B cell (primary cell): Measurements from ENCODE around the gene LYSMD3. TPM values are rescaled to one million over a fixed set of nuclear protein-coding genes. Genes with fewer than 3 reads are reported as not detected.

Experiments
- ATAC-seq: fragments of 200-7000 bp; cut with Tn5 transposase; one replicate; pipeline ENCODE4 v1.10.0; 2021; ENCODE audit warnings: low read depth, mild to moderate bottlenecking, moderate number of reproducible peaks, moderate library complexity
- CTCF ChIA-PET: fragments of 350-600 bp; sonication (Branson Sonifier 250); formaldehyde crosslinking; loops from one replicate; lab custom pipeline; 2021; ENCODE audit warnings: antibody characterized with exemption, inconsistent platforms; lab: Charles Lee
- POLR2A ChIA-PET: fragments of 350-600 bp; sonication (Branson Sonifier 250); formaldehyde crosslinking; loops from one replicate; lab custom pipeline; 2021; ENCODE audit warnings: antibody characterized with exemption; lab: Charles Lee
- DNase-seq: peaks from one replicate; pipeline ENCODE4 v3.0.0; 2013
- H2AFZ ChIP-seq: 2 replicates; pipeline ENCODE4 v1.6.1; 2012; ENCODE audit warnings: mild to moderate bottlenecking, low read depth, low read length; ENCODE audit not compliant: insufficient read depth, poor library complexity, severe bottlenecking
- H3K27ac ChIP-seq, 2 donors: 1 replicate in 1 of 2; 2 replicates in 1 of 2; pipeline ENCODE4 v1.5.1; 2012 to 2013; ENCODE audit warnings: low read length in 2 of 2, mild to moderate bottlenecking in 2 of 2, moderate library complexity in 1 of 2
- H3K27me3 ChIP-seq, 4 experiments: fragments of 200-600 bp in 1 of 4; sonication (generic) in 1 of 4; replicated peaks in 1 of 4; 1 replicate in 2 of 4; 2 replicates in 2 of 4; pipeline versions ENCODE4 v1.6.1 to v1.7.0; 2013 to 2016; ENCODE audit warnings: low read length in 3 of 4, mild to moderate bottlenecking in 2 of 4, mixed read lengths in 1 of 4, moderate library complexity in 1 of 4; ENCODE audit not compliant: insufficient read depth in 4 of 4, control insufficient read depth in 3 of 4; ENCODE audit errors: control extremely low read depth in 1 of 4
- H3K36me3 ChIP-seq, 2 experiments: replicated peaks in 1 of 2; 1 replicate in 1 of 2; 2 replicates in 1 of 2; pipeline versions ENCODE4 v1.6.1 to v1.7.1; 2013; ENCODE audit warnings: low read length in 1 of 2; ENCODE audit not compliant: insufficient read depth in 2 of 2, control insufficient read depth in 1 of 2; ENCODE audit errors: control extremely low read depth in 1 of 2, extremely low read depth in 1 of 2
- H3K4me1 ChIP-seq, 2 donors: fragments of 200-600 bp in 1 of 2; sonication (generic) in 1 of 2; 1 replicate in 1 of 2; 2 replicates in 1 of 2; pipeline versions ENCODE4 v1.5.1 to v1.6.1; 2013 to 2017; ENCODE audit warnings: low read length in 2 of 2; ENCODE audit not compliant: control insufficient read depth in 2 of 2, insufficient read depth in 2 of 2
- H3K4me2 ChIP-seq: replicated peaks from 2 replicates; pipeline ENCODE3; 2012; ENCODE audit warnings: mild to moderate bottlenecking, low read depth, low read length; ENCODE audit not compliant: poor library complexity, severe bottlenecking
- H3K4me3 ChIP-seq, 5 experiments: fragments of 200-600 bp in 1 of 5; sonication (generic) in 1 of 5; 1 replicate in 3 of 5; 2 replicates in 2 of 5; pipeline versions ENCODE4 v1.5.1 to v1.7.0; 2011 to 2016; ENCODE audit warnings: low read length in 4 of 5, mild to moderate bottlenecking in 4 of 5, low read depth in 2 of 5, control low read depth in 1 of 5, moderate library complexity in 1 of 5; ENCODE audit not compliant: insufficient read depth in 1 of 5; ENCODE audit errors: control extremely low read depth in 1 of 5, extremely low read depth in 1 of 5
- H3K79me2 ChIP-seq: fragments of 200-600 bp; sonication (generic); one replicate; pipeline ENCODE4 v1.6.0; 2016; ENCODE audit warnings: low read length; ENCODE audit not compliant: control insufficient read depth, insufficient read depth
- H3K9ac ChIP-seq: fragments of 200-600 bp; sonication (generic); 2 replicates; pipeline ENCODE4 v1.6.1; 2017; ENCODE audit warnings: mild to moderate bottlenecking, low read length, moderate library complexity
- H3K9me3 ChIP-seq, 3 donors: one replicate each; pipeline versions ENCODE4 v1.6.1 to v1.7.1; 2013; ENCODE audit warnings: low read length in 2 of 3; ENCODE audit not compliant: control insufficient read depth in 2 of 3, insufficient read depth in 1 of 3; ENCODE audit errors: control extremely low read depth in 1 of 3
- H4K20me1 ChIP-seq: 2 replicates; pipeline ENCODE4 v1.6.0; 2012; ENCODE audit warnings: mild to moderate bottlenecking, low read length; ENCODE audit not compliant: insufficient read depth, control insufficient read depth, poor library complexity, severe bottlenecking
- H3K27ac Mint-ChIP-seq: one replicate; pipeline ENCODE4 v1.8.0; 2021; ENCODE audit warnings: mixed read lengths
- H3K27me3 Mint-ChIP-seq: one replicate; pipeline ENCODE4 v1.8.0; 2021; ENCODE audit warnings: mixed read lengths
- H3K4me1 Mint-ChIP-seq: one replicate; pipeline ENCODE4 v1.8.0; 2021; ENCODE audit warnings: mixed read lengths
- H3K4me3 Mint-ChIP-seq: one replicate; pipeline ENCODE4 v1.8.0; 2021; ENCODE audit warnings: mixed read lengths
- H3K9me3 Mint-ChIP-seq: one replicate; pipeline ENCODE4 v1.8.0; 2022; ENCODE audit warnings: mixed read lengths; ENCODE audit not compliant: insufficient read depth
- EZH2 ChIP-seq: IDR thresholded peaks from 2 replicates; pipeline ENCODE4 v1.6.1; 2012; ENCODE audit warnings: borderline replicate concordance, low read depth, mild to moderate bottlenecking, moderate library complexity, low read length; ENCODE audit not compliant: insufficient read depth, poor library complexity, severe bottlenecking
- WGBS: methylation state at CpG from one replicate; pipeline ENCODE4 v1.1.5; 2013; ENCODE audit warnings: missing lambda C conversion rate; ENCODE audit not compliant: insufficient coverage; 5-methylcytosine and 5-hydroxymethylcytosine counted together
- intact Hi-C: fragments of 100-400 bp; cut with micrococcal nuclease; formaldehyde crosslinking; loops from one replicate; pipeline ENCODE4 v1.10.0; 2022
- polyA plus RNA-seq: library from polyadenylated mRNA; depleted of rRNA; stranded (reverse); fragments of >200 nt; gene quantifications from 2 replicates; pipeline ENCODE4 v1.2.3, GENCODE V29; 2012
- total RNA-seq, 2 donors: library from RNA; stranded (reverse); fragments of 120-200 nt in 1 of 2; gene quantifications; 1 replicate in 1 of 2; 2 replicates in 1 of 2; pipeline versions ENCODE4 v1.2.3 to v1.2.4, GENCODE V29; 2013 to 2022
- TF ChIP-seq, protein P1 (sequence below): fragments of 200-600 bp; IDR thresholded peaks from one replicate; pipeline ENCODE4 v1.8.0; 2022; ENCODE audit warnings: antibody characterized with exemption, mild to moderate bottlenecking

The LYSMD3 gene
- total and polyA plus RNA-seq, 2 donors (not counting 1 experiment from before 2014, with no cell fraction given), result 6.0 to 25.2 TPM

DNA sequence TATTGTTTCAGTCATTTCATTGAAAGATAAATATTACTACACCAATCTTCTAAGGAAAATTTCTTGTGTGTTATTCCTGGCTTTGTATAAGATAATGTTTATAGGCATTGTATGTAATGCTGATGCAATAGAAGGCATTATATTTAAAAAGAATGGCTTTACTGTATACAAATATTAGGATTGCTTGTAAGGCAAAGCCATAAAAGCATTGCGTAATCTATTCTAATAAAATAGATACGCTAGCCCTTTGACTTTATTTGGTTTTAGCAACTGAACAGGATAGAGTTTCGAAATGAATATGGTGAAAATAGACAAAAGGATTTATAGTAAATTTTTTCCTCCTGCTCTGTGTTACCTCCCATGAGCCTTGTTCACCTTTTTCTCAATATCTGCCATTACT, 5.5 kb upstream of the LYSMD3 start:
- Histone ChIP-seq H3K9ac (no peak overlapping the region), H3K9me3 (no peaks in the 10 kb centered on the region), H4K20me1 (no peaks in the 10 kb centered on the region), H3K27ac (no peak overlapping the region), H3K4me1 (peaks cover 4 to 6% of the 10 kb centered on the region in 2 donors), H2AFZ (no peak overlapping the region), H3K27me3 (peaks cover 0 to 32% (median 22%) of the 10 kb centered on the region in 4 experiments), H3K79me2 (no peaks in the 10 kb centered on the region), H3K4me2 (no peak overlapping the region), H3K4me3 (no peak overlapping the region), H3K36me3 (no peaks in the 10 kb centered on the region)
- intact Hi-C loops, result no loop called here
- CTCF ChIA-PET, result no interaction called here
- POLR2A ChIA-PET, result no interaction called here
- Mint-ChIP-seq H3K4me1 (peaks cover 4% of the 10 kb centered on the region), H3K4me3 (no peak overlapping the region), H3K27ac (no peak overlapping the region), H3K27me3 (peaks cover 42% of the 10 kb centered on the region), H3K9me3 (no peaks in the 10 kb centered on the region)
- TF ChIP-seq, protein P1, sequence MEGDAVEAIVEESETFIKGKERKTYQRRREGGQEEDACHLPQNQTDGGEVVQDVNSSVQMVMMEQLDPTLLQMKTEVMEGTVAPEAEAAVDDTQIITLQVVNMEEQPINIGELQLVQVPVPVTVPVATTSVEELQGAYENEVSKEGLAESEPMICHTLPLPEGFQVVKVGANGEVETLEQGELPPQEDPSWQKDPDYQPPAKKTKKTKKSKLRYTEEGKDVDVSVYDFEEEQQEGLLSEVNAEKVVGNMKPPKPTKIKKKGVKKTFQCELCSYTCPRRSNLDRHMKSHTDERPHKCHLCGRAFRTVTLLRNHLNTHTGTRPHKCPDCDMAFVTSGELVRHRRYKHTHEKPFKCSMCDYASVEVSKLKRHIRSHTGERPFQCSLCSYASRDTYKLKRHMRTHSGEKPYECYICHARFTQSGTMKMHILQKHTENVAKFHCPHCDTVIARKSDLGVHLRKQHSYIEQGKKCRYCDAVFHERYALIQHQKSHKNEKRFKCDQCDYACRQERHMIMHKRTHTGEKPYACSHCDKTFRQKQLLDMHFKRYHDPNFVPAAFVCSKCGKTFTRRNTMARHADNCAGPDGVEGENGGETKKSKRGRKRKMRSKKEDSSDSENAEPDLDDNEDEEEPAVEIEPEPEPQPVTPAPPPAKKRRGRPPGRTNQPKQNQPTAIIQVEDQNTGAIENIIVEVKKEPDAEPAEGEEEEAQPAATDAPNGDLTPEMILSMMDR, result no peak
- TF ChIP-seq EZH2, result no peak
- DNase-seq, result no peak
- ATAC-seq, result no peak
- no CpG with 5 or more reads among the region's 3 CpGs for WGBS

DNA sequence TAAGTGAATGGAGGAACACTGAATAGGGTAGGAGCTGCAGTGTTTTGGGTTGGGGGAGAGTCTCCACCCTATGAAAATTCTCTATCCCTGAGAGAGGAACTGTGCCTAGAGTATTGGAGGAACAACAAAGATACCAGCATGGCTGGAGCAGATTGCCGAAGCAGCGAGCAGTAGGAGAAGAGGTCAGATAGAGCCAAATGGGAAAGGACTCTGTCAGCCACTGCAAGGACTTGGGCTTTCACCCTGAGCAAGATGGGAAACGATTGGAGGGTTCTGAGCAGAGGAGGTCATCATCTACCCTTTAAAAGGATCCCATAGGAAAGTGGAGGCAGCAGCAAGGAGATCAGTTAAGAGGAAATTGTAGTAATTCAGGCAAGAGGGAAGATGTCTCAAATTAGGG, 4.4 kb upstream of the LYSMD3 start:
- Mint-ChIP-seq H3K4me3 (no peak overlapping the region), H3K4me1 (peaks cover 8% of the 10 kb centered on the region), H3K9me3 (no peaks in the 10 kb centered on the region), H3K27me3 (peaks cover 38% of the 10 kb centered on the region), H3K27ac (no peak overlapping the region)
- ATAC-seq (no peak), DNase-seq (no peak)
- intact Hi-C loops, result no loop called here
- ChIA-PET CTCF (no interaction called here), POLR2A (no interaction called here)
- Histone ChIP-seq H3K4me2 (no peak overlapping the region), H3K79me2 (peaks cover 7% of the 10 kb centered on the region), H4K20me1 (no peaks in the 10 kb centered on the region), H3K4me1 (peaks cover 5 to 8% of the 10 kb centered on the region in 2 donors), H3K36me3 (no peaks in the 10 kb centered on the region), H3K4me3 (no peak overlapping the region), H3K9ac (no peak overlapping the region), H3K27ac (no peak overlapping the region), H3K27me3 (peaks cover 0 to 32% (median 22%) of the 10 kb centered on the region in 4 experiments), H2AFZ (no peak overlapping the region), H3K9me3 (no peaks in the 10 kb centered on the region)
- 96% methylated on average over 2 of the region's 3 CpGs for WGBS
- no peak for TF ChIP-seq EZH2
- TF ChIP-seq, protein P1, result no peak
